Hepatocyte (in vitro differentiated cells): ENCODE results near the gene ABCC10.

Experiments used
- EZH2 ChIP-seq: fragments of 200-600 bp; sonication (generic); IDR thresholded peaks from 2 replicates; pipeline ENCODE4 v1.6.1; 2016; ENCODE audit warnings: antibody characterized with exemption, mild to moderate bottlenecking, borderline replicate concordance
- EZH2phosphoT487 ChIP-seq: fragments of 200-600 bp; sonication (generic); IDR thresholded peaks from one replicate; pipeline ENCODE4 v1.6.1; 2018; ENCODE audit warnings: antibody characterized with exemption, mild to moderate bottlenecking, low read depth, moderate library complexity; ENCODE audit not compliant: unreplicated experiment, severe bottlenecking
- TF ChIP-seq, protein P1 (sequence below): fragments of 200-600 bp; sonication (generic); IDR thresholded peaks from 2 replicates; pipeline ENCODE4 v1.5.1; 2016; ENCODE audit warnings: antibody characterized with exemption, mild to moderate bottlenecking; ENCODE audit not compliant: poor library complexity

DNA sequence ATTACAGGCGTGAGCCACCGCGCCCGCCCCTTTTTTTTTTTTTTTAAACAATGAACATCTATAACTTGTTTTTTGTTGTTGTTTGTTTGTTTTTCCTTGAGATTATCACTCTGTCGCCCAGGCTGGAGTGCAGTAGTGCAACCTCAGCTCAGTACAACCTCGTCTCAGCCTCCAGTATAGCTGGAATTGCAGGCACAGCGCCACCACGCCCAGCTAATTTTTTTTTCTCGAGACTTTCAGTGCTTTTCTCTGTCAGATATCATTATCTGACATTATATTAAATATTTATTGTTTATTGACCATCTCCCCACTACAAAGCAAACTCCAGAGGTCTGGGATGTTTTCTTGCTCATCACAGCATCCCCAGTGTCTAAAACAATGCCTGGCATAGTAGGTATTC, 30.3 kb downstream of the ABCC10 start:
- TF ChIP-seq, protein P1, sequence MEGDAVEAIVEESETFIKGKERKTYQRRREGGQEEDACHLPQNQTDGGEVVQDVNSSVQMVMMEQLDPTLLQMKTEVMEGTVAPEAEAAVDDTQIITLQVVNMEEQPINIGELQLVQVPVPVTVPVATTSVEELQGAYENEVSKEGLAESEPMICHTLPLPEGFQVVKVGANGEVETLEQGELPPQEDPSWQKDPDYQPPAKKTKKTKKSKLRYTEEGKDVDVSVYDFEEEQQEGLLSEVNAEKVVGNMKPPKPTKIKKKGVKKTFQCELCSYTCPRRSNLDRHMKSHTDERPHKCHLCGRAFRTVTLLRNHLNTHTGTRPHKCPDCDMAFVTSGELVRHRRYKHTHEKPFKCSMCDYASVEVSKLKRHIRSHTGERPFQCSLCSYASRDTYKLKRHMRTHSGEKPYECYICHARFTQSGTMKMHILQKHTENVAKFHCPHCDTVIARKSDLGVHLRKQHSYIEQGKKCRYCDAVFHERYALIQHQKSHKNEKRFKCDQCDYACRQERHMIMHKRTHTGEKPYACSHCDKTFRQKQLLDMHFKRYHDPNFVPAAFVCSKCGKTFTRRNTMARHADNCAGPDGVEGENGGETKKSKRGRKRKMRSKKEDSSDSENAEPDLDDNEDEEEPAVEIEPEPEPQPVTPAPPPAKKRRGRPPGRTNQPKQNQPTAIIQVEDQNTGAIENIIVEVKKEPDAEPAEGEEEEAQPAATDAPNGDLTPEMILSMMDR: peak; percentile 16
- TF ChIP-seq EZH2phosphoT487: no peak
- no peak for TF ChIP-seq EZH2
